ENCODE results near the gene ZNFX1.

GRCh38 chr20:49303065-49303552 lies 25.3 kb upstream of the ZNFX1 start:
- TF ChIP-seq CTCF (IDR thresholded peaks at IDR 0.05) (no peak), POLR2A (IDR thresholded peaks at IDR 0.05) (no peak)
